HG03442 (cell line): Measurements from ENCODE around the gene RETREG2.
A peak's percentile ranks its signal among the peaks of the same experiment; 100 is the strongest.

Experiments used
- ATAC-seq: cut with Tn5 transposase; IDR thresholded peaks from one replicate; pipeline ENCODE4 v1.9.1; 2021; ENCODE audit warnings: mild to moderate bottlenecking, moderate library complexity; ENCODE audit not compliant: unreplicated experiment

RETREG2 gene

GRCh38 chr2:219168932-219169331 is 9.1 kb upstream of the RETREG2 start:
- ATAC-seq = no peak

DNA sequence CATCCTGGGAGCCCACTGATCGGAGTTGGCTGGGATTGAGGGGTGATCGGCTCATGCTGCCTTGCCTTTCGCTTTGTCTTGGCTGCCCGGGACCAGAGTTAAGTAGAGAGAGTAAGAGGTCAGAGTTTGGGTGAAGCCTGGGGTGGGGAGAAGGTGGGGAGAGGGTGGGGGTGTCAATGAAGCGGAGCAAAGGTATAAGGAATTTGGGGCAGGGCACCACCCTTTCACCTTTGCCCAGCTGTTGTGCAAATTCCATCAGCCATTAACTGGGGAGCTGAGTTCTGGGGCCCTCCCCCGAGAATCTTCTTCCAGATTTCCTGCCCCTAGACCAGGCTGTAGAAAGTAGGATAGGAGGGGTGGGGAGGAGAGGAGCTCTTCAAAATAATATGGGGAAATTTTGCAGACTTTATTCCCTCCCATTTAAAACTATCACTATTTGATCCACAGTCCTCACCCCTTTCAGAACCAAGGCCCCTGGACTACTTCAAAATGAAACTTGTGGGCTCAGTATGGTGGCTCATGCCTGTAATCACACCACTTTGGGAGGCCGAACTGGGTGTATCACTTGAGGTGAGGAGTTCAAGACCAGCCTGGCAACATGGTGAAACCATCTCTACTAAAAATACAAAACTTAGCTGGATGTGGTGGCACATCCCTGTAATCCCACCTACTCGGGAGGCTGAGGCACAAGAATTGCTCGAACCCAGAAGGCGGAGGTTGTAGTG is 8.0 kb upstream of the RETREG2 start, which contains the start of gene SLC23A3:
TSS of gene SLC23A3 (minus strand) at position 100 of the 725 bp plus-strand sequence. CDS start at position 55, 45 bp downstream.
- ATAC-seq = no peak

- no peak for ATAC-seq
Measured at GRCh38 chr2:219171231-219171651, 6.8 kb upstream of the RETREG2 start.

DNA sequence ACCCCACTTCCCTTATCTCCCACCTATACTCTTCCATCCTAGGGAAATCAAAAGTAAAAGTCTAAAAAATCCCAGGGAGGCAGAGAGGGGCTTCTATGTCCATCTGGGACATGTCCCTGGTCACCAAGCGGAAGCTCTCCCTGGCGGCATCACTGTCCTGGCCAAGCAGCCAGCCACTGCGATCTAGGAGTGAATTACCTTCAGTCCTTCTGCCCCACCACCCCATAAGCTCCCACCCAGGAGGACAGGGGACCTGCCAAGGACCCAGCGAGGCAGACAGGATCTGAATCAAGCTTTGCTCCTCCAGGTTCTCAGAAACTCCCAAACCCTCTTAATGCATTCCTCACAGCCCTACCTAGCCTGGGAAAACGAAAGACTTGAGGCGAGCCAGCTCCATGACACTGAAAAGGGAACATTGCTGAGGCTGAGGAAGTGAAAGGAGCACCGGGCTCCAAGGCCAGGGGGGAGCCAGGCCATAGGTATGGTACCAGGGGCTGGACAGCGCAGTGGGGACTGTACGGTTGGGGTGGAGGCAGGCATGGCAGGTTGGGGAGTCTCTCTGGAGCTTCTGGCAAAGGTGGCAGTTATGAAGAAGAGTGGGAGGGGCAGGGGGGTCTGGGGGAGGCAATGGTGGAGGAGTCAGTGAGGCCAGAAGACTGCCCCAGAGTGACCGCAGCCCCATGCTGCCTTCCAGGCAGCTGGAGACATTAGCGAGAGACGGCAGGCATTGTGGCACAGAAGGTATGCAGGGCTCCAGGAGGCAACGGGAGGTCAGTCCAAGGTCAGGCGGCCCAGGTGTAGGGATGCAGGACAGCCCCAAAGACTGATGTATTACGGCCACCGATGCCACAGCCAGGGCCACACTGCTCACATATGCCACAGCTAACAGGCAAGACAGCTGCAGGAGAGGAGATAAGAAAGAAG is 5.6 kb upstream of the RETREG2 start:
- no peak for ATAC-seq

DNA sequence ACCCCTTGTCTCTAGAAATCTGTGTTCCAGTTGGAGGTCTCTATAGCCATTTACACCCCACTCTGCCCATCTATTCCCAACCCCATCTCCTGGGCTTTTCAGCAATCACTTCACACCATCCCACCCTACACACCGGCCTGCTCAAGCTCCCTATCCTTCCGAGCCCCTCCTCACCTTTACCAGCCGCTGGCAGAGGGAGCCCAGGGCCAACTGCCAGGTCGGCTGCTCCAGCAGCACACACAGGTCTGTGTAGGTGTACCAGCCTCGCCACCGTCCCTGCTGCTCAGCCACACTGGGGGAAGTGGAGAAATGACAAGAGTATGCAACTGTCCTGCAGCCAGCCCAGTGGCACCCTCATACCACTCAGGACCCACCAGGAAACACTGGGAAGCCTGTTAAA is 4.9 kb upstream of the RETREG2 start:
- no peak for ATAC-seq

- no peak for ATAC-seq
Measured at GRCh38 chr2:219174146-219174545, 3.9 kb upstream of the RETREG2 start.

DNA sequence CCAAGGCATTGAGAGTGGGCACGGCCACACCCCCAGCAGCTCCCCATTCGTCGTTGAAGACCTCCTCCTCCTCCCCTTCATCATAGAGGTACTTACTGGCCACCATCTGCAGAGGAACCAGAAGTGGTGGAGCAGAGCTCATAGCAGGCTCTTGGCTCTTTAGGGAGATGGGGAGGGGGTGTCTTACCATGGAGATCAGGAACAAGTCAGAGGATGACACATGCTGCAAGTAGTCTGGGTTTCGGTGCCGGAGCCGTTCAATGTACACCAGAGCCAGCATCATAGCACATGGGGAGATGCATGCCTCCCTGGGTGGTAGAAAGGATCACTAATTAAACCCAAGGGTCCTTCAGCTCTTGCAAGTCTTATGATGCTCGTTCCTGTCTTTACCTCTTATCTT is 3.3 kb upstream of the RETREG2 start:
- ATAC-seq = no peak

GRCh38 chr2:219175486-219175885 is 2.6 kb upstream of the RETREG2 start:
- ATAC-seq = no peak

- peak; percentile 31 for ATAC-seq
Measured at GRCh38 chr2:219175928-219176817, 1.9 kb upstream of the RETREG2 start.

- peak; percentile 61 for ATAC-seq
Measured at GRCh38 chr2:219176818-219177551, 1.1 kb upstream of the RETREG2 start, which contains the start of gene CNPPD1. Gene CNPPD1, minus strand, starts transcription at chr2:219176925. Its CDS starts 97 bp downstream, at chr2:219176828.

GRCh38 chr2:219178377-219179175 is 501 bp downstream of the RETREG2 start:
- ATAC-seq = peak; percentile 18

DNA sequence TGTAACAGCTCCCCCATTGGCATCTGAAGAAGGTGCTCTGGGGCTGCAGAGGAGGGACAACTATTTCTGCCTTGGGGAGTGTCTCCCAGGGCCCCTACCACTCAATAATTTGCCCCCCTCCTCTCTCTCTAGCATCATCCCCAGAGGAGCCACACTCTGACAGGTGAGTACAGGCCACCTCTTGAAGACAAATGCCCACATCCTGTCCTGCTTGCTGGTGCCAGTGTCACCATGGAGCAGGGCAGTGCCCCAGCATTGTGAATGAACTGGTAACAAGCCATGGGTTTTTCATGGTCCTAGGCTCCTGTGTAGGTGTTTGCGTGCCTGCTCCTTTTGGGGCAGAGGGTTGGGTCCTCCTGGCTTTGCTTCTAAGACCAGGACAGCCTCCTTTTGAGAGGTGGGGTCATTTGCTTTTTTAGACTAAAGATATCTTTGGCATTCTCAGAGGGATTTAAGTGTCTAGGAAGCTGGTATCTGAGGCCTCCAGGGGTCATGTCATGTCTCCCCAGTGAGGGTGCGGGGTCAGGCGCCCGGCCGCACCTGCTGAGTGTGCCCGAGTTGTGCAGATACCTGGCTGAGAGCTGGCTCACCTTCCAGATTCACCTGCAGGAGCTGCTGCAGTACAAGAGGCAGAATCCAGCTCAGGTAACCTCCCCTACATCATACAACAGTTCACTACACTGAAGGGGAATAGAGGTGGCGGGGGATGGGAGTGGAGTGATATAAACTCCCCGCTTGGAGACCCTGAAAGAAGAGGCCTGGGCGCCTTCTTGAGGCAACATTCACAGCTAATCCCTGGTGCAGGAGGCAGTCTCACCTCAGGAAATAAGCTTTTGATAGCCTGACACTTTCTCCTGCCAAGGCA is 1.8 kb downstream of the RETREG2 start:
- ATAC-seq = no peak

- ATAC-seq = no peak
Measured at GRCh38 chr2:219180961-219181360, 2.9 kb downstream of the RETREG2 start.

DNA sequence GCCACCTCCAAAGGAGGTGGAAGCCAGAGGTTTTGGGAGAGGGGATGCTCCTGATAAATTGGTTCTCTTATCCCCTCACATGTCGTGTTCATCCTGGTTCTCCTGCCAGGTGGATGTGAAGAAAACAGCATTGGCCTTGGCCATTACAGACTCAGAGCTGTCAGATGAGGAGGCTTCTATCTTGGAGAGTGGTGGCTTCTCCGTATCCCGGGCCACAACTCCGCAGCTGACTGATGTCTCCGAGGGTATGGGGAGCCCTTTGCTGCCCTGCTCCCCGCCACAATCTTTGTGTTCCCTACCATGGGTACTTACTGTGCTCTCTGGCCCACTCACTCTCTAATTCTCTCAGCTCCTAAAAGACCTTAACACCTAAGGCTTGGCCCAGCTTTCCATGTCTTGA is 3.5 kb downstream of the RETREG2 start:
- no peak for ATAC-seq

- ATAC-seq = no peak
Measured at GRCh38 chr2:219182331-219183150, 4.5 kb downstream of the RETREG2 start.

DNA sequence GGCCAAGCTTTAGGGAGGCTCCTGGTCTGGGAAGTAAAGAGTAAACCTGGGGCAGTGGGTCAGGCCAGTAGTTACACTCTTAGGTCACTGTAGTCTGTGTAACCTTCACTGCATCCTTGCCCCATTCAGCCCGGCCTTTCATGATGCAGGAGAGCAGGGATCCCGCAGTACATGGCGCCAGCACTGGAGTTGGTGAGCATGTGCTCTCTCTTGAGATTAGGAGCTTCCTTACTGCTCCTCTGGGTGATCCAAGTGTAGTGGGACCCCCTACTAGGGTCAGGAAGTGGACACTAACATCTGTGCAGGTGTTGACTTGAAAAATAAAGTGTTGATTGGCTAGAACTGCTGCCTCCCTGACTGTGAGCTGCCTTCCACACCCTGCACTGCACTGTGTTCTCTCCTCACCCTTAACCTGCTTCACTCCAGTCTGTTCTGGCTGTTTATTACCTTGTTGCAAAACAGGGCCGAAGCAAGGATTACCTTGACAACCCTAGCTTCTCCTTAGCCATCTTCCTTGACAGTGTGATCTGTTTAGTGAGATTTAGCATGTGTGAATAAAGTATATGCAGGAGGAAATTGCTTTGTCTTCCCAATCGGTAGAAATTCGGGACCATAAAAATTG is 5.2 kb downstream of the RETREG2 start:
- no peak for ATAC-seq

DNA sequence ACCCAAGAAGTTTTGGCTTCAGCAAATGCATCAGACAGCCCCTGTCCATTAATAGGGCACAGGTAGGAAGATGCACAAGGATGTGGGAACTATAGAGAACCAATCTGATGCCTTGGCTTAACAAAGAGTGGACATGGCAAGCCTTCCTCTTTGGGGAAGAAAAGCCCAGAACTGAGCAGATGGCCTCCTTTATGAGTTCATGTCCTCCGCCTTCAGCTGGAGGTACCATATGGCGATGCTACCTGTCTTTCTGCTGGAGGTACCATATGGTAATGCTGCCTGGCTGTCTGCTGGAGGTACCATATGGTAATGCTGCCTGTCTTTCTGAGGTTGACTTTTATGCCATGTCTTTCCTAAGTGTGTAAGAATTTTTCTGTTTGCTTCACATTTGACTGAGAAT is 6.0 kb downstream of the RETREG2 start:
- ATAC-seq = no peak
